Transverse colon (tissue), 4 donors: ENCODE measurements around the gene ZG16.
"Not testable (repeated sequence)": the region's sequence is repeated elsewhere in the genome, so short reads cannot be mapped to it uniquely, and the experiment has no call there.

Experiments
- CTCF ChIP-seq, 5 experiments: fragments of 200-600 bp in 3 of 5; fragments of 450-650 bp in 2 of 5; sonication (generic) in 3 of 5; IDR thresholded peaks; 1 replicate in 2 of 5; 2 replicates in 3 of 5; pipeline ENCODE4 v1.5.1; 2016 to 2017; ENCODE audit warnings: antibody characterized with exemption in 5 of 5, inconsistent platforms in 3 of 5, mild to moderate bottlenecking in 2 of 5, moderate library complexity in 1 of 5
- EP300 ChIP-seq: sonication (generic); formaldehyde crosslinking; IDR thresholded peaks from one replicate; pipeline ENCODE4 v1.6.1; 2017; ENCODE audit warnings: antibody characterized with exemption, low read depth
- POLR2A ChIP-seq: fragments of 450-650 bp; IDR thresholded peaks from one replicate; pipeline ENCODE4 v1.6.1; 2016; ENCODE audit warnings: antibody characterized with exemption, mild to moderate bottlenecking, moderate library complexity
- POLR2AphosphoS5 ChIP-seq, 3 donors: sonication (generic); formaldehyde crosslinking; IDR thresholded peaks; one replicate each; pipeline ENCODE4 v1.6.1; 2016; ENCODE audit warnings: antibody characterized with exemption in 3 of 3

- TF ChIP-seq CTCF (IDR thresholded peaks at IDR 0.05); POLR2A; POLR2AphosphoS5 (IDR thresholded peaks at IDR 0.05); EP300: not testable (repeated sequence)
Measured at GRCh38 chr16:29787155-29787554, 9.1 kb downstream of the ZG16 start.
